Measurements from ENCODE around the gene CD84. TPM values are rescaled to one million over a fixed set of nuclear protein-coding genes. Genes with fewer than 3 reads are reported as not detected.

CD84 gene
- polyA plus RNA-seq, 1 donor (not counting 4 experiments of a cell fraction or from before 2014, with no cell fraction given), result not detected

GRCh38 chr1:160612613-160613218 is 33.4 kb upstream of the CD84 start:
- Histone ChIP-seq H3K4me2 (ENCODE audit: control insufficient read depth, extremely low read depth, insufficient read depth, low read depth, low read length) (no peak overlapping the region), H4K20me1 (ENCODE audit: control insufficient read depth, extremely low read depth, insufficient read depth, low read length) (no peaks in the 10 kb centered on the region), H3K27me3 (ENCODE audit: control insufficient read depth, extremely low read depth, insufficient read depth, low read length) (peaks cover 23% of the 10 kb centered on the region), H3K36me3 (ENCODE audit: control insufficient read depth in 2 of 2, extremely low read depth in 1 of 2, insufficient read depth in 2 of 2, low read length in 2 of 2) (no peaks in the 10 kb centered on the region), H3K4me3 (ENCODE audit: control insufficient read depth in 2 of 3, extremely low read depth in 1 of 3, insufficient read depth in 2 of 3, low read depth in 1 of 3, low read length in 3 of 3) (no peak overlapping the region), H2AFZ (ENCODE audit: control insufficient read depth, low read length) (no peak overlapping the region), H3K27ac (ENCODE audit: control insufficient read depth, insufficient read depth, low read length) (no peak overlapping the region), H3K9me1 (ENCODE audit: control insufficient read depth, extremely low read depth, insufficient read depth, low read length) (no peaks in the 10 kb centered on the region), H3K79me2 (ENCODE audit: control insufficient read depth, insufficient read depth, low read length) (no peaks in the 10 kb centered on the region), H3K9ac (ENCODE audit: control insufficient read depth, extremely low read depth, insufficient read depth, low read length) (no peak overlapping the region), H3K9me3 (ENCODE audit: control insufficient read depth, low read depth, low read length) (no peaks in the 10 kb centered on the region), H3K4me1 (ENCODE audit: control insufficient read depth, extremely low read depth, insufficient read depth, low read length) (no peaks in the 10 kb centered on the region)
- dilution Hi-C loops (cut with MboI; ENCODE audit: extremely low pct_ligation_motif_present, low sequenced_read_pairs), result loop anchor here (25.0 kb wide), 1 partner anchor 175 kb away; no protein-coding TSS in a partner anchor
- no peak for FAIRE-seq
- no peak for DNase-seq (ENCODE audit: low read depth, low spot score)
- TF ChIP-seq EZH2 (IDR thresholded peaks at IDR 0.05; ENCODE audit: low read length), result no peak
- no peak for TF ChIP-seq CTCF (optimal IDR thresholded peaks at IDR 0.05 in 1 of 3, IDR thresholded peaks at IDR 0.05 in 1 of 3, conservative IDR thresholded peaks at IDR 0.05 in 1 of 3; ENCODE audit: extremely low read depth in 1 of 3, insufficient read depth in 2 of 3, low read length in 3 of 3)

- H3K4me2 ChIP-seq (ENCODE audit: control insufficient read depth, extremely low read depth, insufficient read depth, low read depth, low read length), result no peak overlapping the region
- H4K20me1 ChIP-seq (ENCODE audit: control insufficient read depth, extremely low read depth, insufficient read depth, low read length), result no peaks in the 10 kb centered on the region
- H3K27me3 ChIP-seq (ENCODE audit: control insufficient read depth, extremely low read depth, insufficient read depth, low read length), result peaks cover 20% of the 10 kb centered on the region
- dilution Hi-C loops (cut with MboI; ENCODE audit: extremely low pct_ligation_motif_present, low sequenced_read_pairs), result loop anchor here (25.0 kb wide), 1 partner anchor 173 kb away; no protein-coding TSS in a partner anchor
- no peak overlapping the region for H2AFZ ChIP-seq (ENCODE audit: control insufficient read depth, low read length)
- H3K9me3 ChIP-seq (ENCODE audit: control insufficient read depth, low read depth, low read length), result no peaks in the 10 kb centered on the region
- no peaks in the 10 kb centered on the region for H3K9me1 ChIP-seq (ENCODE audit: control insufficient read depth, extremely low read depth, insufficient read depth, low read length)
- no peaks in the 10 kb centered on the region for H3K4me1 ChIP-seq (ENCODE audit: control insufficient read depth, extremely low read depth, insufficient read depth, low read length)
- FAIRE-seq (no peak), DNase-seq (ENCODE audit: low read depth, low spot score) (no peak)
- no peak overlapping the region for H3K9ac ChIP-seq (ENCODE audit: control insufficient read depth, extremely low read depth, insufficient read depth, low read length)
- no peaks in the 10 kb centered on the region for H3K36me3 ChIP-seq (ENCODE audit: control insufficient read depth in 2 of 2, extremely low read depth in 1 of 2, insufficient read depth in 2 of 2, low read length in 2 of 2)
- no peaks in the 10 kb centered on the region for H3K79me2 ChIP-seq (ENCODE audit: control insufficient read depth, insufficient read depth, low read length)
- no peak overlapping the region for H3K27ac ChIP-seq (ENCODE audit: control insufficient read depth, insufficient read depth, low read length)
- H3K4me3 ChIP-seq (ENCODE audit: control insufficient read depth in 2 of 3, extremely low read depth in 1 of 3, insufficient read depth in 2 of 3, low read depth in 1 of 3, low read length in 3 of 3), result no peak overlapping the region
- no peak for TF ChIP-seq EZH2 (IDR thresholded peaks at IDR 0.05; ENCODE audit: low read length)
- TF ChIP-seq CTCF (optimal IDR thresholded peaks at IDR 0.05 in 1 of 3, IDR thresholded peaks at IDR 0.05 in 1 of 3, conservative IDR thresholded peaks at IDR 0.05 in 1 of 3; ENCODE audit: extremely low read depth in 1 of 3, insufficient read depth in 2 of 3, low read length in 3 of 3), result no peak
Measured at GRCh38 chr1:160610569-160611242, 31.4 kb upstream of the CD84 start.
